NCI-H2107 treated with DMSO at 0.1 percent for 48 hours (cell line): ENCODE data around the gene RIC8A.
"Not testable (repeated sequence)": the region's sequence is repeated elsewhere in the genome, so short reads cannot be mapped to it uniquely, and the experiment has no call there.

ENCODE experiments used
- DNase-seq: peaks from one replicate; lab custom pipeline; 2025; ENCODE audit not compliant: unreplicated experiment; lab: John Stamatoyannopoulos, UW

RIC8A gene

GRCh38 chr11:217704-218103, 10.2 kb downstream of the RIC8A start:
- no peak for DNase-seq

GRCh38 chr11:218815-219593, 11.5 kb downstream of the RIC8A start:
- DNase-seq, result no peak

- not testable (repeated sequence) for DNase-seq
Measured at GRCh38 chr11:220641-221215, 13.2 kb downstream of the RIC8A start.

GRCh38 chr11:221539-221938, 14.0 kb downstream of the RIC8A start:
- no peak for DNase-seq

- no peak for DNase-seq
Measured at GRCh38 chr11:221998-222789, 14.7 kb downstream of the RIC8A start.

GRCh38 chr11:223026-223789, 15.7 kb downstream of the RIC8A start:
- DNase-seq, result no peak

GRCh38 chr11:223884-224283, 16.4 kb downstream of the RIC8A start:
- no peak for DNase-seq

- DNase-seq, result no peak
Measured at GRCh38 chr11:224424-224823, 16.9 kb downstream of the RIC8A start.

GRCh38 chr11:225734-226453, 18.4 kb downstream of the RIC8A start:
- no peak for DNase-seq

- DNase-seq, result no peak
Measured at GRCh38 chr11:227824-228379, 20.4 kb downstream of the RIC8A start.

GRCh38 chr11:230431-230830, 22.9 kb downstream of the RIC8A start:
- DNase-seq, result no peak

GRCh38 chr11:232783-233565, 25.5 kb downstream of the RIC8A start:
- DNase-seq, result no peak

- no peak for DNase-seq
Measured at GRCh38 chr11:235180-235579, 27.7 kb downstream of the RIC8A start.

- no peak for DNase-seq
Measured at GRCh38 chr11:235609-235996, 28.1 kb downstream of the RIC8A start.

- DNase-seq, result peak; percentile 59
Measured at GRCh38 chr11:235997-236773, 28.7 kb downstream of the RIC8A start, which contains the start of gene SIRT3. Gene SIRT3 (minus strand): TSS chr11:236342. CDS start chr11:236328, 14 bp downstream.

GRCh38 chr11:236774-237767, 29.6 kb downstream of the RIC8A start, which contains the start of gene PSMD13:
Gene PSMD13 (plus strand): TSS chr11:236976. CDS start chr11:237050, 74 bp downstream.
- DNase-seq, result peak; percentile 48

GRCh38 chr11:238346-238745, 30.8 kb downstream of the RIC8A start:
- DNase-seq, result not testable (repeated sequence)
